HG02938 (cell line): ENCODE measurements around the gene GABRB2.

Source experiments
- ATAC-seq: cut with Tn5 transposase; IDR thresholded peaks from one replicate; pipeline ENCODE4 v1.9.1; 2021; ENCODE audit warnings: mild to moderate bottlenecking, moderate library complexity; ENCODE audit not compliant: unreplicated experiment

Gene GABRB2

DNA sequence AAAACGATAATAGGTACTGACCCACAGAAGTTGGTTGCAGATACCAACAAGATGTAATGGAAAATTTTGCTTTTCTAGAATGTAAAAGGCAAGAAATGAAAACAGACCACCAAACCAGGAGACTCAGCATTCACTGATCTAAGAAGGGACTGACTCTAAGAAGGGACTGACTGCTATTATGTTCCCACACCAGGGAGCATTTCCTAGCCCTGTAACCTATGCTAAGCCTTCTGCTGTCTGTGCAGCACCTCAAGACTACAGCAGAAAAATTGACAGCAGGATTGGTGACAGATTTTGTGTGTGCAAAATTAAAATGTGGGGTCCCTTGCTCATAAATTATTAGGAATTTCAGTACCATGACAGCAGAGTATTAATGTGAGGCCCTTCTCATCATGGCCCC is 154.8 kb downstream of the GABRB2 start:
- ATAC-seq: no peak

GRCh38 chr5:161391016-161391415 is 155.5 kb downstream of the GABRB2 start:
- ATAC-seq: no peak

- no peak for ATAC-seq
Measured at GRCh38 chr5:161387121-161387520, 159.4 kb downstream of the GABRB2 start.

DNA sequence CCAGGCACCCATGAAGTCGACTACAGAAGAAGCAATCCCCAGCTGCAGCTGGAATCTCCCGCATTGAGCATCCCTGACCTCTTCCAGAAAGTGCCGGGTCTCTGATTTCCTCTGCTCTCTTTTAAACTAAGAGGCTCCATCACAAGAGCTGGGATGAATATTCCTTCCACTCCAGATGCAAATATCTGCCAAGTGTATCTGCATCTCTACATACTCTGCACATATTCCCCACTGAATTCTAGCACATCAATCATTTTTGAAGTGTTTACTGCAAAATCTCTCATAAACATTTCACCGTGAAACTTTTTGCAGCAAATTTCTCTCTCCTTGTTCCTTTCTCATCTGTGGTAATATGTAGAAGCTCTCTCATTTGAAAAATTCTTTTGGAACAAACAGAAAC is 161.5 kb downstream of the GABRB2 start:
- no peak for ATAC-seq

DNA sequence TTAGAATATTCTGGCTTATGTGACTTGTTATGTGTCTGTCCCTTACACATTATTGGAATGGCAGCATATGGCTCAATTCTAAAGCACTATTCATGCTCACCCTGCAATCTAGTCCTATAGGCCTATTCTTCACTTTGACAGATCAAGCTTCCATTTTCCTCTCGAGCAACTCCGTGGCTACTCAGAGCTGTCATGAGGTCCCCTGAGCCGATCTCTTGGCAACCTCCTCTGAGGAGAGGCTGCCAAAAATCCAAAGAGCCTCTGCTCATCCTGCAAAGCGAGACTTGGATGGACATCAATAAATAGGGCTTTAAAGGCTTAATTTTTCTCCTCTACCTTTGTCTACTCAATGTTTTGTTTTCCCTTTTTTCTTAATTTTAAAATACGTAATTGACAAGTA is 163.8 kb downstream of the GABRB2 start:
- ATAC-seq: no peak

GRCh38 chr5:161380486-161380885 is 166.0 kb downstream of the GABRB2 start:
- ATAC-seq: no peak

GRCh38 chr5:161378701-161379100 is 167.8 kb downstream of the GABRB2 start:
- no peak for ATAC-seq

GRCh38 chr5:161376034-161376433 is 170.5 kb downstream of the GABRB2 start:
- ATAC-seq: no peak

DNA sequence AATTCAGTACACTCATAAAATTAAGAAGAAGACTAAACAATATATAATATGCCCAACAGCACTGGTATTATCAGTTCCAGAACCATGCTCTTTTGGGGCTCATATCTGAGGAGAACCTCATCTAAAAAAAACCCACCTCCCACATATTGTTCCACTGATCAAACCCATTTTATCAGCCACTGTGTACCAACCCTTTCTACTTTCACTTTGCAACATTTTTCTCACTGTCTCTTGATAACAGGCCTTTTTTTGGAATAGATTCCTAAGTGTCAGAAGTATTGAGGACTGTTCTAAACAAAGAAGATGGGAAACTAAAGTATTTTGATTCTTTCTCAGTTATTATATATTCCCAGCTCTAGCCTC is 173.2 kb downstream of the GABRB2 start:
- ATAC-seq: peak; percentile 38

- ATAC-seq: peak; percentile 53
Measured at GRCh38 chr5:161372682-161373344, 173.7 kb downstream of the GABRB2 start.

GRCh38 chr5:161369022-161369421 is 177.5 kb downstream of the GABRB2 start:
- no peak for ATAC-seq

DNA sequence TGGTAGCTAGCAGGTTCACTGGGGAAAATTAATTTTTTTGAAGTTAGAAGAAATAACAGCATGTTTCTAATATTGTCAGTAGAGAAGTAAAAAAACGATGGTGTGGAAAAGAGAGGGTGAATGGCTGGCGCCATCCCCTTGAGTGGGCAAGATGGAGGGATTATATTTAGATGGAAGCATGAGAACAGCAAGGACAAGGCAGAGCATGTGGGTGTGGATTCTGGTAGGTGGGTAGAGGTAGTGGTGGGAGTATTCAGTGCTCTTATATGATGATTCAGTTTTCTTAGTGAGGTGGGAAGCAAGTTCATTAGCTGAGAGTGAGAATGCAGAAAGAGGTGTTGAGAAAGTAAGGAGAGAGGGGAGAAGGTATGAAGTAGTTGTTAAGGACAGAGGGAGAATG is 188.1 kb downstream of the GABRB2 start:
- no peak for ATAC-seq

GRCh38 chr5:161344234-161344633 is 202.3 kb downstream of the GABRB2 start:
- no peak for ATAC-seq

- no peak for ATAC-seq
Measured at GRCh38 chr5:161342886-161343285, 203.6 kb downstream of the GABRB2 start.

DNA sequence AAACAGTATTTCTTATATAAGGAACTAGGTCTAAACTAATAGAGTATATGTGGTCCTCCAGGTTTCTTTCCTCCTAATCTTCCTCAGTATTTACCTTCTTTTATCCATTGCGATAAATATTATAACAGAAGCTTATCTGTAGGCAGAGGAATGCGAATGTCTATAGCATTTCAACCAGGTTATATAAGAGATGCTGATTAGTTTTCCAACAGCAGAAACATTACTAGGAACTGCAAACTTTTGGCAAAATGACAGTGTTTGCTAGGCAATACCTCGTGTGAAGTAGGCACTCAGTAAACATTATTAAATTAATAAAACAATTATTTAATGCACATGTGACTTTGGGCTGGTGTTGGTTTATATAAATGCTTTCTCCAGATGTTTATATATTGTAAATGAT is 206.5 kb downstream of the GABRB2 start:
- no peak for ATAC-seq

DNA sequence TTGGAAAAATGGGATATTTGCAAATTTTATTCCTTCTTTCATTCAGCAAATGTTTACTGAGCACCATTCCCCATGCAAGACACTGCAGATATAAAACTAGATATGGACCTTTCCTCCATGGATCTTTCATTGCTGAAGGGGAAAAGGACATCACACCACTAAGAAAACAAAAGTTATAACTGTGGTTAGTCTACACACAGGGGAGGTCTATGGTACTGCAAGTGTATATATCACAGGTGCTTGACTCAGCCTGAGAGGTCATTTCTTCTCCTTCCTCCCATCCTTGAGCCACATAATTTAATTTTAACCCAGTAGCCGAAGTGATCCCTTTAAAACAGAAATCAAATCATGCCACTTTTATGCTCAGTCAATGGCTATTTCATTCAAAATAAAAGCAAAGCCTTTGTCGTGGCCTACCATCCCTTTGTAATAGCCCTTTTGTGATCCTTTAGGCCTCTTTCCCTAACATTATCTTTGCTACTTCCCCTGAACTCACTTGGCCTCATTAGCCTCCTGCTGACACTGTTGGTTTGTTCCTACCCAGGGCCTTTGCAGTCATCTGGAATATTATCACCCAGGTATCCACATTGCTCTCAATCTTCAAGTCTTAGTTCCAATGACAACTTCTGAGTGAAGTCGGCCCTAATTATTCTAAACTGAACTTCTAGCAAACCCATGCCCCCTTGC is 213.2 kb downstream of the GABRB2 start:
- no peak for ATAC-seq

DNA sequence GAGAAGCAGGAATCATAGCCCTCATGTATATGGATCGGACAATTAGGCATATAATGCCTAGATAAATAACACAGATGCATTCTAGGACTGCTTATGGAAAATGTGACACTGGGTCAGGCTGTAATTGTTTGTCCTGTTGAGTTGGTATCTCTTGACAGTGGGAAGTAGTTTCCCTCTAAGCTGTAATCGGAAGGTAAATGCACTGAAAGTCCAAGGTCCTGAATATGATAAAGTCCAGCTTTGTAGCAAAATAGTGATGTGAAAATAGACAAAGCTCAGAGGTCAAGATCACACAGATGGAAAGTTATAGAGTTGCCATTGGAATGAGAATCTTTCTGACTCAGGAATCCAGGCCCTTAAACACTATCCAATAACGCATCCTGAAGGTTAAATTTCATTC is 214.2 kb downstream of the GABRB2 start:
- ATAC-seq: no peak

- ATAC-seq: no peak
Measured at GRCh38 chr5:161314033-161314432, 232.5 kb downstream of the GABRB2 start.

DNA sequence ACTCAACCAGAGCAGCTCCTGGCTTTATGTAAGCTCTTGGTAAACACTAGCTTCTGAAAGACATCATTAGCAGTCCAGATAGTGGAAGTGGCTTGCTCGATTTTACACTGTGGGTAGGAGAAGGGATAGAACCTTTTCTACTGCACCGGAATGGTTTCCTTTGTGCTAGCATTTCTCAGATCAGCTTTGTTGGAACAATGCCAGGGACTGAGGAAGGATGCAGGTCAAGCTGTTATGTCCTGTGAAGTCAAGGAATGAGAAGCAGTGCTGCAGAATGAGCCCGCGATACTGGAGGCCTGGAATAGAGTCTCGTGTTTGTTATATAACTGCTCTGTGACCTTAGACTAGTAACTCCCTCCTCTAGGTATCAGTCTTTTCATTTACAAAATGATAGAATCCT is 233.6 kb downstream of the GABRB2 start:
- ATAC-seq: no peak

- peak; percentile 48 for ATAC-seq
Measured at GRCh38 chr5:161311965-161312364, 234.6 kb downstream of the GABRB2 start.

DNA sequence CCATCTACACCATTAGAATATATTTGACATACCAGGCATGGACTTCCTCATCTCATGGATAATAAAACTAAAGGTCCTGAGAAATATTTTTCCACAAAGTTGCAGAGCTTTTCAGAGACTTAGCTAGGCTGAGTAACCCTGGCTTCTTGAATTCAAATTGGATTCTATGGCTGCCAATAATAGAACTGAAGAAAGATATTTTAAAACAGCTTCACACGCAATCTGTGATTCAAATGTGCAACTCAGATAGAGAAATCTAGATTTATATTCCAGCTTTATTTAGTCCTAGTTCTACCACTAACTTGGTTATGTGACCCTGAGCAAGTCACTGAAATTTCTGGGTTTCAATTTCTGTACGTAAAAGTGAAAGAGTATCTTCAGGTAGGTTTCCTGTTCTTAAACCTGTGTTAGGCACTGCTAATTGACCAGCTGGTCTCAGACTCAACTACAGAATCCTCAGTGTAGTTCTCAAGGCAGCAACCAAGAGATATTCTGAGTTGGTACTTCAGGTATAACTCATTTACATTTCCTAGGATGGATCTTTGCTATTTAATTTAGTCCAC is 235.3 kb downstream of the GABRB2 start:
- ATAC-seq: peak; percentile 95

- no peak for ATAC-seq
Measured at GRCh38 chr5:161306351-161306995, 240.1 kb downstream of the GABRB2 start.
